IPS-20b (cell line): ENCODE results near the gene SDK1.

Experiments
- H3K27ac ChIP-seq: one replicate; pipeline ENCODE4 v1.5.1; 2013; ENCODE audit warnings: low read length
- H3K27me3 ChIP-seq: 2 replicates; pipeline ENCODE4 v1.6.1; 2013; ENCODE audit warnings: mild to moderate bottlenecking, low read length, inconsistent platforms; ENCODE audit not compliant: insufficient read depth
- H3K36me3 ChIP-seq: 2 replicates; pipeline ENCODE4 v1.6.1; 2013; ENCODE audit warnings: low read depth, mild to moderate bottlenecking, inconsistent platforms, low read length, moderate library complexity; ENCODE audit not compliant: insufficient read depth
- H3K4me1 ChIP-seq: 2 replicates; pipeline ENCODE4 v1.6.1; 2013; ENCODE audit warnings: mild to moderate bottlenecking, control low read depth, inconsistent platforms, low read length, moderate library complexity; ENCODE audit not compliant: insufficient read depth
- H3K4me3 ChIP-seq: 2 replicates; pipeline ENCODE4 v1.5.1; 2013; ENCODE audit warnings: mild to moderate bottlenecking, low read length, inconsistent platforms
- H3K9ac ChIP-seq: 2 replicates; pipeline ENCODE4 v1.6.1; 2013; ENCODE audit warnings: low read depth, mild to moderate bottlenecking, inconsistent platforms, low read length, moderate library complexity
- H3K9me3 ChIP-seq: 2 replicates; pipeline ENCODE4 v1.6.1; 2013; ENCODE audit warnings: mild to moderate bottlenecking, low read depth, low read length, inconsistent platforms; ENCODE audit not compliant: insufficient read depth

SDK1 gene

GRCh38 chr7:4127909-4128560 is 827.0 kb downstream of the SDK1 start:
- no peak overlapping the region for H3K27ac ChIP-seq
- no peak overlapping the region for H3K9ac ChIP-seq
- H3K27me3 ChIP-seq: no peaks in the 10 kb centered on the region
- H3K36me3 ChIP-seq: no peaks in the 10 kb centered on the region
- no peak overlapping the region for H3K4me3 ChIP-seq
- no peaks in the 10 kb centered on the region for H3K9me3 ChIP-seq
- peaks cover 9% of the 10 kb centered on the region; the same call in 1 of the 2 replicates for H3K4me1 ChIP-seq

- no peaks in the 10 kb centered on the region for H3K27me3 ChIP-seq
- H3K9me3 ChIP-seq: no peaks in the 10 kb centered on the region
- H3K36me3 ChIP-seq: no peaks in the 10 kb centered on the region
- H3K4me3 ChIP-seq: no peak overlapping the region
- H3K9ac ChIP-seq: no peak overlapping the region
- H3K27ac ChIP-seq: no peak overlapping the region
- peaks cover 9% of the 10 kb centered on the region; the same call in 1 of the 2 replicates for H3K4me1 ChIP-seq
Measured at GRCh38 chr7:4129481-4130122, 828.5 kb downstream of the SDK1 start.

- Histone ChIP-seq H3K27me3 (no peaks in the 10 kb centered on the region), H3K4me3 (no peak overlapping the region), H3K36me3 (no peaks in the 10 kb centered on the region), H3K9me3 (no peaks in the 10 kb centered on the region), H3K4me1 (peaks cover 17% of the 10 kb centered on the region), H3K9ac (peak overlapping the region; percentile 26; the same call in 1 of the 2 replicates), H3K27ac (no peak overlapping the region)
Measured at GRCh38 chr7:4131063-4131462, 830.0 kb downstream of the SDK1 start.

GRCh38 chr7:4132221-4132620 is 831.2 kb downstream of the SDK1 start:
- H3K36me3 ChIP-seq: no peaks in the 10 kb centered on the region

GRCh38 chr7:4133491-4134044 is 832.5 kb downstream of the SDK1 start:
- Histone ChIP-seq H3K27me3 (no peaks in the 10 kb centered on the region), H3K36me3 (no peaks in the 10 kb centered on the region), H3K4me1 (peaks cover 25% of the 10 kb centered on the region), H3K27ac (no peak overlapping the region), H3K4me3 (no peak overlapping the region), H3K9me3 (no peaks in the 10 kb centered on the region), H3K9ac (no peak overlapping the region)

More at GRCh38 chr7:4132221-4132620, 831.2 kb downstream of the SDK1 start:
- H3K9ac ChIP-seq: no peak overlapping the region
- H3K4me1 ChIP-seq: peaks cover 25% of the 10 kb centered on the region
- no peak overlapping the region for H3K4me3 ChIP-seq
- no peaks in the 10 kb centered on the region for H3K27me3 ChIP-seq
- no peak overlapping the region for H3K27ac ChIP-seq
- no peaks in the 10 kb centered on the region for H3K9me3 ChIP-seq

GRCh38 chr7:4134204-4134603 is 833.2 kb downstream of the SDK1 start:
- H3K9ac ChIP-seq: no peak overlapping the region
- H3K36me3 ChIP-seq: no peaks in the 10 kb centered on the region
- no peak overlapping the region for H3K27ac ChIP-seq
- no peaks in the 10 kb centered on the region for H3K27me3 ChIP-seq
- peaks cover 25% of the 10 kb centered on the region for H3K4me1 ChIP-seq
- no peaks in the 10 kb centered on the region for H3K9me3 ChIP-seq
- no peak overlapping the region for H3K4me3 ChIP-seq

- Histone ChIP-seq H3K9ac (no peak overlapping the region), H3K4me1 (peaks cover 25% of the 10 kb centered on the region), H3K27ac (no peak overlapping the region), H3K4me3 (no peak overlapping the region), H3K36me3 (no peaks in the 10 kb centered on the region), H3K27me3 (no peaks in the 10 kb centered on the region), H3K9me3 (no peaks in the 10 kb centered on the region)
Measured at GRCh38 chr7:4134631-4135030, 833.6 kb downstream of the SDK1 start.

- H3K4me1 ChIP-seq: peaks cover 25% of the 10 kb centered on the region
- H3K4me3 ChIP-seq: no peak overlapping the region
- no peaks in the 10 kb centered on the region for H3K9me3 ChIP-seq
- H3K27ac ChIP-seq: no peak overlapping the region
- H3K27me3 ChIP-seq: no peaks in the 10 kb centered on the region
- H3K36me3 ChIP-seq: no peaks in the 10 kb centered on the region
- H3K9ac ChIP-seq: no peak overlapping the region; the same call in 1 of the 2 replicates
Measured at GRCh38 chr7:4135301-4135700, 834.2 kb downstream of the SDK1 start.

- no peaks in the 10 kb centered on the region for H3K27me3 ChIP-seq
- no peaks in the 10 kb centered on the region for H3K36me3 ChIP-seq
- peaks cover 20% of the 10 kb centered on the region for H3K4me1 ChIP-seq
- H3K4me3 ChIP-seq: peak overlapping the region; percentile 23; the same call in 1 of the 2 replicates
- no peaks in the 10 kb centered on the region for H3K9me3 ChIP-seq
- H3K27ac ChIP-seq: no peak overlapping the region
- peak overlapping the region; percentile 11; the same call in 1 of the 2 replicates for H3K9ac ChIP-seq
Measured at GRCh38 chr7:4136036-4136435, 835.0 kb downstream of the SDK1 start.

GRCh38 chr7:4136501-4137110 is 835.6 kb downstream of the SDK1 start:
- Histone ChIP-seq H3K27me3 (no peaks in the 10 kb centered on the region), H3K9me3 (no peaks in the 10 kb centered on the region), H3K4me3 (peak overlapping the region; percentile 23; the same call in 1 of the 2 replicates), H3K4me1 (peaks cover 16% of the 10 kb centered on the region), H3K9ac (peak overlapping the region; percentile 11; the same call in 1 of the 2 replicates), H3K36me3 (no peaks in the 10 kb centered on the region), H3K27ac (no peak overlapping the region)

- no peaks in the 10 kb centered on the region for H3K27me3 ChIP-seq
Measured at GRCh38 chr7:4137552-4137951, 836.5 kb downstream of the SDK1 start.

More at GRCh38 chr7:4137552-4137951, 836.5 kb downstream of the SDK1 start:
- no peak overlapping the region for H3K27ac ChIP-seq
- no peak overlapping the region for H3K9ac ChIP-seq
- no peaks in the 10 kb centered on the region for H3K9me3 ChIP-seq
- no peak overlapping the region for H3K4me3 ChIP-seq
- H3K4me1 ChIP-seq: peaks cover 16% of the 10 kb centered on the region
- H3K36me3 ChIP-seq: no peaks in the 10 kb centered on the region
